ENCODE data around the gene ANKS1B. TPM values are rescaled to one million over a fixed set of nuclear protein-coding genes. Genes with fewer than 3 reads are reported as not detected.

The ANKS1B gene
- total RNA-seq, 6 experiments from 2014 or later, result 0.31 to 0.66 (median 0.37) TPM

GRCh38 chr12:98788396-98788795 is 1196.3 kb downstream of the ANKS1B start:
- DNase-seq, result no peak
- Mint-ChIP-seq H3K27me3 (ENCODE audit: insufficient read depth) (peaks cover 22% of the 10 kb centered on the region), H3K36me3 (ENCODE audit: low read depth) (no peaks in the 10 kb centered on the region), H3K4me3 (no peak overlapping the region), H3K4me1 (ENCODE audit: low read depth) (peaks cover 5% of the 10 kb centered on the region; the same call in 1 of the 2 replicates), H3K9me3 (no peaks in the 10 kb centered on the region), H3K27ac (no peak overlapping the region)
- no peak for TF ChIP-seq CTCF (IDR thresholded peaks at IDR 0.05)

GRCh38 chr12:98786653-98787052 is 1198.1 kb downstream of the ANKS1B start:
- no peak for TF ChIP-seq CTCF (IDR thresholded peaks at IDR 0.05)
- Mint-ChIP-seq H3K27ac (no peak overlapping the region), H3K9me3 (no peaks in the 10 kb centered on the region), H3K36me3 (ENCODE audit: low read depth) (no peaks in the 10 kb centered on the region), H3K27me3 (ENCODE audit: insufficient read depth) (peaks cover 21% of the 10 kb centered on the region), H3K4me3 (no peak overlapping the region), H3K4me1 (ENCODE audit: low read depth) (no peaks in the 10 kb centered on the region)
- DNase-seq, result no peak

- H3K4me3 Mint-ChIP-seq, result no peak overlapping the region
- H3K9me3 Mint-ChIP-seq, result no peaks in the 10 kb centered on the region
- TF ChIP-seq CTCF (IDR thresholded peaks at IDR 0.05), result no peak
- no peaks in the 10 kb centered on the region for H3K36me3 Mint-ChIP-seq (ENCODE audit: low read depth)
- H3K27me3 Mint-ChIP-seq (ENCODE audit: insufficient read depth), result peaks cover 25% of the 10 kb centered on the region; the same call in 1 of the 2 replicates
- DNase-seq, result no peak
- no peaks in the 10 kb centered on the region for H3K4me1 Mint-ChIP-seq (ENCODE audit: low read depth)
- H3K27ac Mint-ChIP-seq, result no peak overlapping the region
These were observed 1201.3 kb downstream of the ANKS1B start for GRCh38 chr12:98783420-98783819.

GRCh38 chr12:98780261-98780660 is 1204.5 kb downstream of the ANKS1B start:
- Mint-ChIP-seq H3K9me3 (no peaks in the 10 kb centered on the region), H3K27ac (no peak overlapping the region), H3K36me3 (ENCODE audit: low read depth) (no peaks in the 10 kb centered on the region), H3K4me1 (ENCODE audit: low read depth) (no peaks in the 10 kb centered on the region), H3K27me3 (ENCODE audit: insufficient read depth) (peaks cover 22% of the 10 kb centered on the region), H3K4me3 (no peak overlapping the region)
- no peak for TF ChIP-seq CTCF (IDR thresholded peaks at IDR 0.05)
- no peak for DNase-seq

- Mint-ChIP-seq H3K27me3 (ENCODE audit: insufficient read depth) (peaks cover 8% of the 10 kb centered on the region), H3K9me3 (peaks cover 5% of the 10 kb centered on the region; the same call in 1 of the 2 replicates), H3K4me3 (no peak overlapping the region), H3K36me3 (ENCODE audit: low read depth) (no peaks in the 10 kb centered on the region), H3K4me1 (ENCODE audit: low read depth) (peaks cover 8% of the 10 kb centered on the region), H3K27ac (no peak overlapping the region)
- DNase-seq, result no peak
- TF ChIP-seq CTCF (IDR thresholded peaks at IDR 0.05), result no peak
These were observed 1211.9 kb downstream of the ANKS1B start for GRCh38 chr12:98772818-98773217.
